CD4-positive, CD25-positive, alpha-beta regulatory T cell (primary cell): Measurements from ENCODE around the gene CACNA1G. TPM values are rescaled to one million over a fixed set of nuclear protein-coding genes. Genes with fewer than 3 reads are reported as not detected.
A peak's percentile ranks its signal among the peaks of the same experiment; 100 is the strongest.

Experiments
- ATAC-seq, 2 donors: fragments of 150-1000 bp; cut with Tn5 transposase; one replicate each; pipeline ENCODE4 v1.10.0; 2021; ENCODE audit warnings: low read depth in 2 of 2, moderate number of reproducible peaks in 2 of 2, moderate library complexity in 1 of 2
- DNase-seq, 3 donors: peaks; one replicate each; pipeline versions ENCODE4 v3.0.0 to v3.0.0-alpha.2; 2012 to 2022; ENCODE audit warnings: mixed read lengths in 1 of 3
- H3K27ac ChIP-seq: one replicate; pipeline ENCODE4 v1.7.0; 2013; ENCODE audit warnings: mild to moderate bottlenecking, low read length; ENCODE audit not compliant: insufficient read depth, poor library complexity, severe bottlenecking
- H3K27me3 ChIP-seq: one replicate; pipeline ENCODE4 v1.7.0; 2013; ENCODE audit warnings: low read length; ENCODE audit not compliant: control insufficient read depth, insufficient read depth
- H3K36me3 ChIP-seq: one replicate; pipeline ENCODE4 v1.7.0; 2013; ENCODE audit warnings: mild to moderate bottlenecking, low read length, moderate library complexity; ENCODE audit not compliant: control insufficient read depth, insufficient read depth
- H3K4me1 ChIP-seq: 2 replicates; pipeline ENCODE4 v1.7.0; 2013; ENCODE audit warnings: mild to moderate bottlenecking, low read length; ENCODE audit not compliant: insufficient read depth, control insufficient read depth, poor library complexity, severe bottlenecking
- H3K4me3 ChIP-seq: one replicate; pipeline ENCODE4 v1.7.0; 2013; ENCODE audit warnings: low read depth, mild to moderate bottlenecking, low read length, moderate library complexity
- H3K9me3 ChIP-seq, 2 experiments: 1 replicate in 1 of 2; 2 replicates in 1 of 2; pipeline ENCODE4 v1.7.0; 2013; ENCODE audit warnings: low read length in 2 of 2, mild to moderate bottlenecking in 1 of 2, moderate library complexity in 1 of 2; ENCODE audit not compliant: control insufficient read depth in 2 of 2
- H3K27ac Mint-ChIP-seq, 3 donors: one replicate each; pipeline ENCODE4 v1.8.0; 2020 to 2022; ENCODE audit warnings: mild to moderate bottlenecking in 3 of 3, mixed read lengths in 3 of 3, moderate library complexity in 2 of 3
- H3K27me3 Mint-ChIP-seq: one replicate; pipeline ENCODE4 v1.8.0; 2022; ENCODE audit warnings: mild to moderate bottlenecking, mixed read lengths
- H3K36me3 Mint-ChIP-seq: one replicate; pipeline ENCODE4 v1.8.0; 2020; ENCODE audit warnings: mixed read lengths
- H3K4me1 Mint-ChIP-seq, 4 donors: one replicate each; pipeline ENCODE4 v1.8.0; 2020 to 2022; ENCODE audit warnings: mixed read lengths in 4 of 4, mild to moderate bottlenecking in 1 of 4
- H3K4me3 Mint-ChIP-seq, 4 donors: one replicate each; pipeline ENCODE4 v1.8.0; 2020 to 2022; ENCODE audit warnings: mild to moderate bottlenecking in 4 of 4, mixed read lengths in 4 of 4, moderate library complexity in 3 of 4
- H3K9me3 Mint-ChIP-seq, 7 donors: one replicate each; pipeline ENCODE4 v1.8.0; 2020 to 2022; ENCODE audit warnings: mixed read lengths in 7 of 7, mild to moderate bottlenecking in 3 of 7, moderate library complexity in 2 of 7
- polyA plus RNA-seq, 4 donors: library from polyadenylated mRNA; unstranded; fragments of 300-500 nt; fragmentation: Illumina TruSeq; gene quantifications; one replicate each; pipeline ENCODE4 v1.2.3, GENCODE V29; 2021
- total RNA-seq: library from RNA; stranded (reverse); gene quantifications from one replicate; pipeline ENCODE4 v1.2.3, GENCODE V29; 2022

The CACNA1G gene
- total and polyA plus RNA-seq, 5 donors from 2014 or later = 0.05 TPM; not detected in 4

GRCh38 chr17:50527155-50527762 lies 33.3 kb upstream of the CACNA1G start:
- DNase-seq (no peak), ATAC-seq (no peak)
- Histone ChIP-seq H3K36me3 (no peaks in the 10 kb centered on the region), H3K27ac (no peak overlapping the region), H3K9me3 (no peaks in the 10 kb centered on the region), H3K4me1 (peaks cover under 1% of the 10 kb centered on the region), H3K4me3 (no peak overlapping the region), H3K27me3 (peaks cover 9% of the 10 kb centered on the region)
- Mint-ChIP-seq H3K27ac (no peak overlapping the region), H3K9me3 (peaks cover 0 to 1% (median 0%) of the 10 kb centered on the region in 7 donors), H3K27me3 (peaks cover 32% of the 10 kb centered on the region), H3K4me1 (peaks cover 0 to 6% (median 0%) of the 10 kb centered on the region in 4 donors), H3K36me3 (no peaks in the 10 kb centered on the region), H3K4me3 (no peak overlapping the region)

- Histone ChIP-seq H3K4me3 (no peak overlapping the region), H3K27me3 (peaks cover 9% of the 10 kb centered on the region), H3K9me3 (no peaks in the 10 kb centered on the region), H3K27ac (no peak overlapping the region), H3K36me3 (no peaks in the 10 kb centered on the region), H3K4me1 (peaks cover 8% of the 10 kb centered on the region)
- peaks cover 37% of the 10 kb centered on the region for H3K27me3 Mint-ChIP-seq
- peaks cover 0 to 9% (median 0%) of the 10 kb centered on the region in 4 donors for H3K4me1 Mint-ChIP-seq
- ATAC-seq (no peak), DNase-seq (no peak)
- H3K4me3 Mint-ChIP-seq = no peak overlapping the region
- peak overlapping the region in 1 of 3 donors; percentile 17 for H3K27ac Mint-ChIP-seq
- H3K9me3 Mint-ChIP-seq = peaks cover 0 to 1% (median 0%) of the 10 kb centered on the region in 7 donors
- no peaks in the 10 kb centered on the region for H3K36me3 Mint-ChIP-seq
Measured at GRCh38 chr17:50527949-50528474, 32.5 kb upstream of the CACNA1G start.

- Histone ChIP-seq H3K9me3 (no peaks in the 10 kb centered on the region), H3K27ac (no peak overlapping the region), H3K36me3 (no peaks in the 10 kb centered on the region), H3K4me1 (peaks cover 12% of the 10 kb centered on the region), H3K4me3 (no peak overlapping the region), H3K27me3 (peaks cover 11% of the 10 kb centered on the region)
- DNase-seq = no peak
- H3K4me1 Mint-ChIP-seq = peaks cover 0 to 20% (median 2%) of the 10 kb centered on the region in 4 donors
- no peaks in the 10 kb centered on the region for H3K36me3 Mint-ChIP-seq
- peaks cover 55% of the 10 kb centered on the region for H3K27me3 Mint-ChIP-seq
- H3K27ac Mint-ChIP-seq = no peak overlapping the region
- no peak for ATAC-seq
- peaks cover 0 to 1% (median 0%) of the 10 kb centered on the region in 7 donors for H3K9me3 Mint-ChIP-seq
- no peak overlapping the region for H3K4me3 Mint-ChIP-seq
Measured at GRCh38 chr17:50529849-50530248, 30.7 kb upstream of the CACNA1G start.

- H3K36me3 Mint-ChIP-seq = no peaks in the 10 kb centered on the region
- peaks cover 14% of the 10 kb centered on the region for H3K27me3 ChIP-seq
- H3K9me3 Mint-ChIP-seq = peaks cover 0 to 4% (median 0%) of the 10 kb centered on the region in 7 donors
- DNase-seq (no peak), ATAC-seq (no peak)
- no peak overlapping the region for H3K4me3 Mint-ChIP-seq
- H3K36me3 ChIP-seq = no peaks in the 10 kb centered on the region
- H3K4me3 ChIP-seq = no peak overlapping the region
- peaks cover 0 to 20% (median 3%) of the 10 kb centered on the region in 4 donors for H3K4me1 Mint-ChIP-seq
- no peak overlapping the region for H3K27ac Mint-ChIP-seq
- H3K27me3 Mint-ChIP-seq = peaks cover 68% of the 10 kb centered on the region
- H3K27ac ChIP-seq = no peak overlapping the region
- H3K4me1 ChIP-seq = peaks cover 12% of the 10 kb centered on the region
- no peaks in the 10 kb centered on the region for H3K9me3 ChIP-seq
Measured at GRCh38 chr17:50531428-50532025, 29.0 kb upstream of the CACNA1G start.

GRCh38 chr17:50532452-50533024 lies 28.0 kb upstream of the CACNA1G start, which contains the start of gene EPN3:
EPN3 (plus strand) TSS chr17:50532735; CDS start chr17:50536557, 3,822 bp downstream.
- H3K36me3 Mint-ChIP-seq = no peaks in the 10 kb centered on the region
- H3K27me3 Mint-ChIP-seq = peaks cover 74% of the 10 kb centered on the region
- H3K9me3 Mint-ChIP-seq = peaks cover 0 to 4% (median 0%) of the 10 kb centered on the region in 7 donors
- H3K36me3 ChIP-seq = no peaks in the 10 kb centered on the region
- no peak within 1 kb of the TSS for H3K4me3 ChIP-seq
- H3K4me1 ChIP-seq = peaks cover 12% of the 10 kb centered on the region
- H3K27ac Mint-ChIP-seq = no peak within 1 kb of the TSS
- H3K4me1 Mint-ChIP-seq = peaks cover 0 to 20% (median 3%) of the 10 kb centered on the region in 4 donors
- peaks cover 14% of the 10 kb centered on the region for H3K27me3 ChIP-seq
- DNase-seq = no peak
- ATAC-seq = no peak
- H3K4me3 Mint-ChIP-seq = no peak within 1 kb of the TSS
- no peaks in the 10 kb centered on the region for H3K9me3 ChIP-seq
- H3K27ac ChIP-seq = no peak within 1 kb of the TSS

GRCh38 chr17:50533185-50533584 lies 27.3 kb upstream of the CACNA1G start:
- peaks cover 0 to 4% (median 0%) of the 10 kb centered on the region in 7 donors for H3K9me3 Mint-ChIP-seq
- no peak overlapping the region for H3K4me3 Mint-ChIP-seq
- peaks cover 0 to 20% (median 3%) of the 10 kb centered on the region in 4 donors for H3K4me1 Mint-ChIP-seq
- H3K27me3 ChIP-seq = peaks cover 14% of the 10 kb centered on the region
- no peaks in the 10 kb centered on the region for H3K36me3 Mint-ChIP-seq
- no peak for ATAC-seq
- H3K4me1 ChIP-seq = peaks cover 12% of the 10 kb centered on the region
- no peaks in the 10 kb centered on the region for H3K9me3 ChIP-seq
- H3K36me3 ChIP-seq = no peaks in the 10 kb centered on the region
- H3K27ac ChIP-seq = no peak overlapping the region
- H3K4me3 ChIP-seq = no peak overlapping the region
- no peak for DNase-seq
- H3K27ac Mint-ChIP-seq = no peak overlapping the region
- peaks cover 74% of the 10 kb centered on the region for H3K27me3 Mint-ChIP-seq

- Mint-ChIP-seq H3K9me3 (peaks cover 0 to 4% (median 0%) of the 10 kb centered on the region in 7 donors), H3K4me3 (no peak overlapping the region), H3K36me3 (no peaks in the 10 kb centered on the region), H3K4me1 (peaks cover 0 to 20% (median 3%) of the 10 kb centered on the region in 4 donors), H3K27ac (no peak overlapping the region), H3K27me3 (peaks cover 74% of the 10 kb centered on the region)
- DNase-seq (no peak), ATAC-seq (no peak)
- Histone ChIP-seq H3K4me1 (peaks cover 12% of the 10 kb centered on the region), H3K27me3 (peaks cover 14% of the 10 kb centered on the region), H3K4me3 (no peak overlapping the region), H3K36me3 (no peaks in the 10 kb centered on the region), H3K9me3 (no peaks in the 10 kb centered on the region), H3K27ac (no peak overlapping the region)
Measured at GRCh38 chr17:50533720-50534148, 26.8 kb upstream of the CACNA1G start.
